ENCODE measurements around the gene TLN1.

Gene TLN1

DNA sequence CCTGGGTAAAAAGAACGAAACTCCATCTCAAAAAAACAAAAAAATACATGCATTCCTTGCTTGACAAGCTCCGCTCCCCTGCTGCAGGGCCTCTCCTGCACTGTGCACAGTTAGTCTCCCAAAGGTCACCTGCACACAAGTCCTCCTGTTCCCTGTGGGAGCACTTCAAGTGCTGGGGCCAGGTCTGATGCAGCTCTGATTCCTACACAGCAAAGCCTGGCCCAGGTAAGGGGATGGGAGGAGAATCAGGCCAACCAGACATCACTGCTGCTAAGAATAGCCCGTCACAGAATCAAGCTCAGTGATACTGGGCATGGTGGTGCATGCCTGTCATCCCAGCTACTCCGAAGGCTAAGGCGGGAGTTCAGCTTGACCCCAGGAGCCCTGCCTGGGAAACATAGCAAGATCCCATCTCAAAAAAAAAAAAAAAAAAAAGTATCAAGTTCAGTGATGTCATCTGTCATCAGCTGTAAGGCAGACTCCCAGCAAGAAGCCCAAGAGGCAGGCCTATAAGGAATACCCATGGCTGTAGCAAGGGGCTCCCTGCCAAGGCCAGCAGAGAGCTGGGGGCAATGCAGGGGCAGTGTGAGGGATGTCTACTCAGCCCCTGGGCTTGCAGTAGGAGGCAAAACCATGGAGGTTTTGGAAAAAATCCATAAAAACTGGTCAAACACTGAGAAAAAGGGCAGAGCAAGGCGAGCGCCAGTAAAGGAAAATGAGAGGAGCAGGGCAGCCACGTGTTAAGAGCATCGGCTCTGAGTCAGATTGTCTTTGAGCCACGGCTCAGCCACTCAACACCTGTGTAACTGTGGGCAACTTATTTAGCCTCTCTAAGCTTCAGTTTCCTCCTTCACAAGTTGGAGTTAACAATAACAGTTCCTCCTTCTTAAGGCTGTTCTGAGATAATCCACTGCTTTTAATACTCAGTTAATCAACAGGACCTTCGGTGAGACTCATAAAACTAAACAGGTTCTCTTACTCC is 45.5 kb downstream of the TLN1 start:
- no peak for DNase-seq (ENCODE audit: low spot score)

- DNase-seq (ENCODE audit: low spot score), result no peak
These were observed 46.5 kb downstream of the TLN1 start for GRCh38 chr9:35685506-35685905.

GRCh38 chr9:35684921-35685320 is 47.1 kb downstream of the TLN1 start:
- no peak for DNase-seq (ENCODE audit: low spot score)

GRCh38 chr9:35683323-35683722 is 48.7 kb downstream of the TLN1 start:
- no peak for DNase-seq (ENCODE audit: low spot score)

DNA sequence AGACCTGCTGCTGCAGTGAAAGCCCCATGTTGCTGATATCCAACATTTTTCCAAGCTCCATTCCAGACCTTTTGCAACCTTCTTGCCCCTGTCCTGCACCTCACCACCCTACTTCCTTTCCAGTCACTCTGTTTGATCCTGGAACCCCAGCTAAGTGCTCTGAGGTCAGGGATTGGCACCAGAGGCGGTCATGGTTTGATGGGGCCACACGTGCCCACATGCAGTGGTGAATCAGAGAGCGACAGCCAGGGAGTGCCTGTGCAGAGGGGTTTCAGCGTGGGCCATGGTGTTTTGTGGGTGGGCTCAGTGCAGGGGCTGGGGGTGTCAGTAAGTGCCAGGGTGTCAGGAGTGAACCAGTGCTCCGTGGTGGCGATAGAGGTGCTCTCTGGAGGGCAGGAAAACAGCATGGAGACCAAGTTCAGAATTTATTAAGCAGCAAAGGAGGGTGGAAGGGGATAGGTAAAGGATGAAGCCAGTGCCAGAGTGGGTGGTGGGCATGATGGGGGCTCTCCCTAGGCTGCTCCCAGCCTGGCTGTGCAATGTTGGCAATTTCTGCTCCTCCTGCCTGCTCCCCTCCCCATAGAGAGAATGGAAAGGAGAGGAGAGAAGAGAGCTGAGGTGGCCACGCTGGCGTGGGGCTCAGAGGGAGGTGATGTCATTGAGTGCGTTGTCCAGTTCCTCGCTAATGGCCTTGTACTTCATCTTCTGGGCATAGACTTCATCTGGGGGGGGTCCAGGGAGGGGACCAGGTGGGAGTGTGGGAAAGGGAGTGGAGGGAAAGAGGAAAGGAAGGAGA is 49.3 kb downstream of the TLN1 start:
- DNase-seq (ENCODE audit: low spot score), result no peak

GRCh38 chr9:35682051-35682450 is 49.9 kb downstream of the TLN1 start:
- DNase-seq (ENCODE audit: low spot score), result no peak

DNA sequence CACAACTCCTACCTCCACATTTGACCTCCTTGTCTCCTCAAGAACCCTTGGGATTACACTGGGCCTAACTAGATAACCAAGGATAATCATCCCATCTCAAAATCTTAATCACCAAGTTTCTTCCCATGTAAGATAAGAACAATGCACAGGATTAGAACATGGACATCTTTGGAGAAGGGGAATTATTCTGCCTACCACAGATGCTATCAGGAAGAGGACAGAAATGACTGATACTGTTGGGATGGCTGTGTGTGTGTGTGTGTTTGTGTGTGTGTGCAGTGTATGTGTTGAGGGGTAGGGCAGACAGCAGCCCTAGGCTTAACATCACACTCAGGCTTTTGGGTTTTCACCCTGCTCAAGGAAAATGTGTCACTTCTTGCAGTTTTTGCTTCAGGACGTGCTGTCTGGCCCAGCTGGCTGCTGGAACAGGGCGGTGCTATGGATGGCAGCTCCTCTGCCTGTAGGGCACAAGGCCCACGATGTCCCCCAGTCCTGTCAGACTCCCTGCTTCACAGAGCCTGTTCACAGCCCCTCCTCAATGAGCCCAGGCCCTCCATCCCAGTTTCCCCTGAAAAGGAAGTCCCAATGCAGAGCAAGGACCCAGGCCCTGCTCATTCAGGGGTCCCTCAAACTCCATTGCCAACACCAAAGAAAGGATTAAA is 50.5 kb downstream of the TLN1 start:
- DNase-seq (ENCODE audit: low spot score), result no peak

GRCh38 chr9:35680331-35681105 is 51.5 kb downstream of the TLN1 start:
- DNase-seq (ENCODE audit: low spot score), result no peak

GRCh38 chr9:35679766-35680330 is 52.1 kb downstream of the TLN1 start:
- DNase-seq (ENCODE audit: low spot score), result no peak

GRCh38 chr9:35679091-35679490 is 52.9 kb downstream of the TLN1 start:
- no peak for DNase-seq (ENCODE audit: low spot score)

DNA sequence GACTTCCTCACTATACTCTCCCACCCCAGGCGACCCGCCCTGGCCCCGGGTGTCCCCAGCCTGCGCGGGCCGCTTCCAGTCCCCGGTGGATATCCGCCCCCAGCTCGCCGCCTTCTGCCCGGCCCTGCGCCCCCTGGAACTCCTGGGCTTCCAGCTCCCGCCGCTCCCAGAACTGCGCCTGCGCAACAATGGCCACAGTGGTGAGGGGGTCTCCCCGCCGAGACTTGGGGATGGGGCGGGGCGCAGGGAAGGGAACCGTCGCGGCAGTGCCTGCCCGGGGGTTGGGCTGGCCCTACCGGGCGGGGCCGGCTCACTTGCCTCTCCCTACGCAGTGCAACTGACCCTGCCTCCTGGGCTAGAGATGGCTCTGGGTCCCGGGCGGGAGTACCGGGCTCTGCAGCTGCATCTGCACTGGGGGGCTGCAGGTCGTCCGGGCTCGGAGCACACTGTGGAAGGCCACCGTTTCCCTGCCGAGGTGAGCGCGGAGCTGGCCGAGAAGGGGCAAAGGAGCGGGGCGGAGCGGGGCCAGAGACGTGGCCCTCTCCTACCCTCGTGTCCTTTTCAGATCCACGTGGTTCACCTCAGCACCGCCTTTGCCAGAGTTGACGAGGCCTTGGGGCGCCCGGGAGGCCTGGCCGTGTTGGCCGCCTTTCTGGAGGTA is 56.1 kb downstream of the TLN1 start:
- DNase-seq (ENCODE audit: low spot score), result peak; percentile 17

- DNase-seq (ENCODE audit: low spot score), result no peak
These were observed 56.8 kb downstream of the TLN1 start for GRCh38 chr9:35675204-35675603.

DNA sequence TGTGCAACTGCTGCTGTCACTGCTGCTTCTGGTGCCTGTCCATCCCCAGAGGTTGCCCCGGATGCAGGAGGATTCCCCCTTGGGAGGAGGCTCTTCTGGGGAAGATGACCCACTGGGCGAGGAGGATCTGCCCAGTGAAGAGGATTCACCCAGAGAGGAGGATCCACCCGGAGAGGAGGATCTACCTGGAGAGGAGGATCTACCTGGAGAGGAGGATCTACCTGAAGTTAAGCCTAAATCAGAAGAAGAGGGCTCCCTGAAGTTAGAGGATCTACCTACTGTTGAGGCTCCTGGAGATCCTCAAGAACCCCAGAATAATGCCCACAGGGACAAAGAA is 58.0 kb downstream of the TLN1 start:
- DNase-seq (ENCODE audit: low spot score), result no peak

DNA sequence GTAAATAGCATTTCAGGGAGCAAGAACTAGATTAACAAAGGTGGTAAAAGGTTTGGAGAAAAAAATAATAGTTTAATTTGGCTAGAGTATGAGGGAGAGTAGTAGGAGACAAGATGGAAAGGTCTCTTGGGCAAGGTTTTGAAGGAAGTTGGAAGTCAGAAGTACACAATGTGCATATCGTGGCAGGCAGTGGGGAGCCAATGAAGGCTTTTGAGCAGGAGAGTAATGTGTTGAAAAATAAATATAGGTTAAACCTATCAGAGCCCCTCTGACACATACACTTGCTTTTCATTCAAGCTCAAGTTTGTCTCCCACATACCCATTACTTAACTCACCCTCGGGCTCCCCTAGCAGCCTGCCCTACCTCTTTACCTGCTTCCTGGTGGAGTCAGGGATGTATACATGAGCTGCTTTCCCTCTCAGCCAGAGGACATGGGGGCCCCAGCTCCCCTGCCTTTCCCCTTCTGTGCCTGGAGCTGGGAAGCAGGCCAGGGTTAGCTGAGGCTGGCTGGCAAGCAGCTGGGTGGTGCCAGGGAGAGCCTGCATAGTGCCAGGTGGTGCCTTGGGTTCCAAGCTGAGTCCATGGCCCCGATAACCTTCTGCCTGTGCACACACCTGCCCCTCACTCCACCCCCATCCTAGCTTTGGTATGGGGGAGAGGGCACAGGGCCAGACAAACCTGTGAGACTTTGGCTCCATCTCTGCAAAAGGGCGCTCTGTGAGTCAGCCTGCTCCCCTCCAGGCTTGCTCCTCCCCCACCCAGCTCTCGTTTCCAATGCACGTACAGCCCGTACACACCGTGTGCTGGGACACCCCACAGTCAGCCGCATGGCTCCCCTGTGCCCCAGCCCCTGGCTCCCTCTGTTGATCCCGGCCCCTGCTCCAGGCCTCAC is 58.6 kb downstream of the TLN1 start, which contains the start of gene CA9:
TSS of gene CA9 (plus strand) at position 797 of the 893 bp plus-strand sequence. CDS start at position 829, 32 bp downstream.
- DNase-seq (ENCODE audit: low spot score), result no peak

- no peak for DNase-seq (ENCODE audit: low spot score)
These were observed 62.5 kb downstream of the TLN1 start for GRCh38 chr9:35669331-35670145.

DNA sequence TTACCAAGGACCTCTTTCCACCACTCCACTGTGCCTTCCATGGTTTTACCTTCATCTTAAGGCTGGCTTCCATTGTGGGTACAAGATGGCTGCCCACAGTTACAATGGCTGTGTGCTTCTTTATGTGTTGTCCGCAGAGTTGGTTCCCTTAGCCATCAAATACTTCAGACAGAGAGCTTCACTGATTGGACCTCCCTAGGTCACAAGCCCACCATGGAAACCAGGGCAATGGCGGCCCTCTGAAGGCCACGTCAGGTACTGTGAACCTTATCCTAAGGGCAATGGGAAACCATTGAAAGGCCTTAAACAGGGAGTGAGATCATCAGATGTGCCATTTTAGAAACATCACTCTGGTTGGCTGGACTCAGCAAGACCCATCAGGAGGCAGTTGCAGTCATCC is 64.1 kb downstream of the TLN1 start:
- DNase-seq (ENCODE audit: low spot score), result no peak

DNA sequence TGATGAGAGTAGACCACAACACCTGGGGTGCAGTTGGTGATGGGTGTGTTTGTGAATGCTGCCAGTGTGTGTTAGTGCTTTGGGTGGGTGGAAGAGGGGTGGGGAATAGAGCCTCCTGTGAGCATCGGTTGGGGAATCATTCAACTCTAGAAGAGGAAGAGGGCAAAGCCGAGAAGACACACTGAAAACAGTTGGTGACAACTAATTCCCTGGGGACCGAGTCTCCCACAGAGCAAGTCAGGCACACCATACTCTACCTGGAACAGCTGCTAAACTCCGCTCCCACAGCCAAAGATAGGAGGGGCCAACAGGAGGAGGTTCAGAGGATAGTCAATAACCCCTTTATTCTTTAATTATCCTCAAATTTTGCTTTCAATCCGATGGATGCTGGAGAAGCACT is 65.4 kb downstream of the TLN1 start:
- no peak for DNase-seq (ENCODE audit: low spot score)

DNA sequence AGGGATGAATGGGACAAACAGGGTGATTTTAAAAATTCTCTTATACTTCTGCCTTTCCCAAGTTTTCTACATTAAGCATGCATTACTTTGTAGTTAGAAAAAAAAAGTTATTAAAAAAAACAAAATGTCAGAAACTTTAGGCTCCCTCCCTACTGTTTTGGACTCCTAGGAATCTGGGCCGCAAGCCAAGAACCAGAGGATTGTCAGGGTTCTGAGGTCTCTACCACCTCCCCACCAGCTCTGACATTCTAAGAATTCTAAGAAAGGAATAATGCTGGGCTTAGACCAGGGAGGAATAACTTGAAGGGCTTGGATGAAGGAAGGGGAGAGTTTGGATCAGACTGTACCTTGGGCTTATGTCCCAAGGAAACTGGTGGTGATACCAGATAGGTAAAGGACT is 66.0 kb downstream of the TLN1 start:
- DNase-seq (ENCODE audit: low spot score), result no peak

GRCh38 chr9:35665471-35665818 is 66.5 kb downstream of the TLN1 start:
- no peak for DNase-seq (ENCODE audit: low spot score)
